ENCODE data around the gene CCT8. TPM values are rescaled to one million over a fixed set of nuclear protein-coding genes. Genes with fewer than 3 reads are reported as not detected.

Gene CCT8
- polyA plus RNA-seq (2012; ENCODE audit: low read depth, missing spikeins): 289 TPM

DNA sequence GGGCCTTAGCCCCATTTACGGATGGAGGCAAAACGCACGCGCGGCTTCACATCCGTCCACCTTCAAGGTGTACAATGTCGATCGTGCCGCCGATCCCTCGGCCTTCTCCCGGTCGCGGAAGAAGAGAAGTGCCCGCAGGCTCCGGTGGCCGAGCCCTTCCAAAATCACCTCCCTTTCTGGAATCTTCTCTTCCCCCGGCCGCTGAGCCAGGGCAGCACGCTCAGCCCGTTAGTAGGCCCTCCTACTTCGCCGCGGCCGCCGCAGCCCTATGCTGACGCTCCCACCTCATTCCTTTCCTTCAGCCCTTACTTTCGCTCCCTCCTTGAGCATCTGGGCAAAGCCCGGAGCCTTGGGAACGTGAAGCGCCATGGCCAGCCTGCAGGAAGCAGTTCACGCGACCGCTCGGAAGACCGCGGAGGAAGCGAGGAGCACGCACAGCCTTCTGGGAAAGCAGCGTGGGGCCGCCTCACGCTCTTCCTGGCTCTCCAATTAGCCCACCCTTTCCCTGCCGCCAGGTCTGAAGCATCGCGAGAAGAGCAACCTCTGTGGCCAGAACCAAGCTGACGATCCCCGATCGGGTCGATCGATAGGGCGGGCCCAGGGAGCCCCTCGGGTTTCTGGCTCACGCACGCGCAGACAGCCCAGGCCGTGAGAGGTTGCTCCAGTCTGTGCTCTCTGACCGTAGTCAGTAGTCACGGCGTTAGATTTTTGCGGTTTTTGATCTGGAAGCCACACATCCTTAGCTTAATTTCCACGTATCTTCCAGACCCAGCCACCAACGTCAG, at the start of gene CCT8:
CCT8 (minus strand) TSS at position 427 of the 785 bp plus-strand sequence; CDS start at position 369, 58 bp downstream.
- FAIRE-seq (peak; percentile 97), DNase-seq (ENCODE audit: insufficient read length, low spot score) (peak; percentile 62)
- TF ChIP-seq POU2F2 (IDR thresholded peaks at IDR 0.05; ENCODE audit: low read depth, low read length) (peak; percentile 87), PAX5 (IDR thresholded peaks at IDR 0.05; ENCODE audit: insufficient read depth, low read length, severe bottlenecking) (peak; percentile 60), SPI1 (IDR thresholded peaks at IDR 0.05; ENCODE audit: low read depth, low read length) (peak; percentile 34; the same call in 1 of the 2 replicates), POLR2A (IDR thresholded peaks at IDR 0.05; ENCODE audit: low read depth, low read length) (peak; percentile 98), TAF1 (IDR thresholded peaks at IDR 0.05; ENCODE audit: low read depth, low read length) (peak; percentile 91), POLR2AphosphoS5 (IDR thresholded peaks at IDR 0.05; ENCODE audit: low read depth, low read length) (peak; percentile 99)

DNA sequence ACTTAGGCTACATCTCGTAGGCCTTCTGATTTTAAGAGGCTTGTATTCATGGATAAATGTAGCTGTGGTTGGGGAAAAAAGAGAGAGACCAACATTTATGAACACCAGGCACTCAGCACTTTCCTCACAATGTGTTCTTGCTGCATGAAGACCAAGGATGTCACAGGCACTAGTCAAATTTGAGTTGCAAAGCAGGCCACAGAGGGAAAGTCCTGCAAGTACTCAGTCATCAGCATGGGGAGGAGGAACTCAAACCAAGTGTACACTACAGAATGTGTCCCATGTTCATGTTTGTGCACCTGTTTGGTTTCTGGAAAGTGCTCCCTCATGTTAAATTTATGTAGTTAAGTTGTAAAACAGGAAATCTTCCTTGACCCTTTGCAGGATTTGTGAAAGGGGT, 48.3 kb upstream of the CCT8 start:
- DNase-seq (ENCODE audit: insufficient read length, low spot score): no peak
- FAIRE-seq: peak; percentile 97
- peak; percentile 74; the same call in 1 of the 2 replicates for TF ChIP-seq POLR2A (IDR thresholded peaks at IDR 0.05; ENCODE audit: low read depth, low read length)
- peak; percentile 56; the same call in 1 of the 2 replicates for TF ChIP-seq TAF1 (IDR thresholded peaks at IDR 0.05; ENCODE audit: low read depth, low read length)
- TF ChIP-seq SPI1 (IDR thresholded peaks at IDR 0.05; ENCODE audit: low read depth, low read length): peak; percentile 40; the same call in 1 of the 2 replicates
- TF ChIP-seq PAX5 (IDR thresholded peaks at IDR 0.05; ENCODE audit: insufficient read depth, low read length, severe bottlenecking): no peak
- peak; percentile 90 for TF ChIP-seq POU2F2 (IDR thresholded peaks at IDR 0.05; ENCODE audit: low read depth, low read length)
- TF ChIP-seq POLR2AphosphoS5 (IDR thresholded peaks at IDR 0.05; ENCODE audit: low read depth, low read length): peak; percentile 62

GRCh38 chr21:29117372-29117955, 44.0 kb upstream of the CCT8 start:
- peak; percentile 62 for FAIRE-seq
- TF ChIP-seq SPI1 (IDR thresholded peaks at IDR 0.05; ENCODE audit: low read depth, low read length) (no peak), POU2F2 (IDR thresholded peaks at IDR 0.05; ENCODE audit: low read depth, low read length) (0 out of 2 replicates have a peak, but pooled peaks have one; percentile 25)
- no peak for DNase-seq (ENCODE audit: insufficient read length, low spot score)

- FAIRE-seq (no peak), DNase-seq (ENCODE audit: insufficient read length, low spot score) (no peak)
- TF ChIP-seq POLR2AphosphoS5 (IDR thresholded peaks at IDR 0.05; ENCODE audit: low read depth, low read length): no peak
- TF ChIP-seq POU2F2 (IDR thresholded peaks at IDR 0.05; ENCODE audit: low read depth, low read length): no peak
- TF ChIP-seq PAX5 (IDR thresholded peaks at IDR 0.05; ENCODE audit: insufficient read depth, low read length, severe bottlenecking): no peak
- no peak for TF ChIP-seq TAF1 (IDR thresholded peaks at IDR 0.05; ENCODE audit: low read depth, low read length)
- TF ChIP-seq POLR2A (IDR thresholded peaks at IDR 0.05; ENCODE audit: low read depth, low read length): no peak
- no peak for TF ChIP-seq SPI1 (IDR thresholded peaks at IDR 0.05; ENCODE audit: low read depth, low read length)
Observed at GRCh38 chr21:29115899-29116298, 42.5 kb upstream of the CCT8 start.

- DNase-seq (ENCODE audit: insufficient read length, low spot score) (no peak), FAIRE-seq (no peak)
- TF ChIP-seq PAX5 (IDR thresholded peaks at IDR 0.05; ENCODE audit: insufficient read depth, low read length, severe bottlenecking) (no peak), POU2F2 (IDR thresholded peaks at IDR 0.05; ENCODE audit: low read depth, low read length) (no peak), POLR2A (IDR thresholded peaks at IDR 0.05; ENCODE audit: low read depth, low read length) (no peak), TAF1 (IDR thresholded peaks at IDR 0.05; ENCODE audit: low read depth, low read length) (no peak), SPI1 (IDR thresholded peaks at IDR 0.05; ENCODE audit: low read depth, low read length) (no peak), POLR2AphosphoS5 (IDR thresholded peaks at IDR 0.05; ENCODE audit: low read depth, low read length) (no peak)
Observed at GRCh38 chr21:29114765-29115500, 41.5 kb upstream of the CCT8 start.

GRCh38 chr21:29105218-29105617, 31.8 kb upstream of the CCT8 start:
- DNase-seq (ENCODE audit: insufficient read length, low spot score) (no peak), FAIRE-seq (no peak)
- TF ChIP-seq POLR2AphosphoS5 (IDR thresholded peaks at IDR 0.05; ENCODE audit: low read depth, low read length) (no peak), TAF1 (IDR thresholded peaks at IDR 0.05; ENCODE audit: low read depth, low read length) (no peak), POU2F2 (IDR thresholded peaks at IDR 0.05; ENCODE audit: low read depth, low read length) (no peak), SPI1 (IDR thresholded peaks at IDR 0.05; ENCODE audit: low read depth, low read length) (no peak), PAX5 (IDR thresholded peaks at IDR 0.05; ENCODE audit: insufficient read depth, low read length, severe bottlenecking) (no peak), POLR2A (IDR thresholded peaks at IDR 0.05; ENCODE audit: low read depth, low read length) (no peak)

GRCh38 chr21:29104239-29104708, 30.8 kb upstream of the CCT8 start:
- DNase-seq (ENCODE audit: insufficient read length, low spot score): no peak
- TF ChIP-seq PAX5 (IDR thresholded peaks at IDR 0.05; ENCODE audit: insufficient read depth, low read length, severe bottlenecking): no peak
- no peak for TF ChIP-seq POLR2AphosphoS5 (IDR thresholded peaks at IDR 0.05; ENCODE audit: low read depth, low read length)
- TF ChIP-seq POU2F2 (IDR thresholded peaks at IDR 0.05; ENCODE audit: low read depth, low read length): no peak
- TF ChIP-seq POLR2A (IDR thresholded peaks at IDR 0.05; ENCODE audit: low read depth, low read length): no peak
- no peak for TF ChIP-seq SPI1 (IDR thresholded peaks at IDR 0.05; ENCODE audit: low read depth, low read length)
- TF ChIP-seq TAF1 (IDR thresholded peaks at IDR 0.05; ENCODE audit: low read depth, low read length): no peak
- no peak for FAIRE-seq

DNA sequence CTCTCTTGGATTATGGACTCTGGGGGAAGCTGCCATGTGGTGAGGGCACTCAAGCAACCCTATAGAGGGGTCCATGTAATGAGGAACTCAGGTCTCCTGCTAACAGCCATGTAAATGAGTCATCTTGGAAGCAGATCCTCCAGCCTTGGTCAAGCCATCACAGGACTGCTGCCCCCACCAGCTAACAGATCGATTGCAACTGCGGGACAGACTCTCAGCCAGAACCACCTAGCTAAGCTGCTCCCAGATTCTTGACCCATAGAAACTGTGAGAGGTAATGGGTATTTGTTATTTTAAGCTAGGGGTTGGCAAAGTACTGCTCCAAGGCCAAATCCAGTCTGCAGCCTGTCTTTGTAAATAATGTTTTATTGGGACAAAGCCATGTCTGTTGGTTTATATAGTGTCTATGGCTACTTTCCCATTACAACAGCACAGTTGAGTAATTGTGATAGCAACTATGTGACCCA, 29.4 kb upstream of the CCT8 start:
- TF ChIP-seq POU2F2 (IDR thresholded peaks at IDR 0.05; ENCODE audit: low read depth, low read length) (no peak), PAX5 (IDR thresholded peaks at IDR 0.05; ENCODE audit: insufficient read depth, low read length, severe bottlenecking) (no peak), POLR2A (IDR thresholded peaks at IDR 0.05; ENCODE audit: low read depth, low read length) (no peak), TAF1 (IDR thresholded peaks at IDR 0.05; ENCODE audit: low read depth, low read length) (no peak), SPI1 (IDR thresholded peaks at IDR 0.05; ENCODE audit: low read depth, low read length) (no peak), POLR2AphosphoS5 (IDR thresholded peaks at IDR 0.05; ENCODE audit: low read depth, low read length) (no peak)
- DNase-seq (ENCODE audit: insufficient read length, low spot score): no peak

More for the DNA sequence above, 29.4 kb upstream of the CCT8 start:
- no peak for FAIRE-seq
